VCaP (cell line): ENCODE data around the gene TMBIM6.
"Not testable (repeated sequence)": the region's sequence is repeated elsewhere in the genome, so short reads cannot be mapped to it uniquely, and the experiment has no call there.

Source experiments
- H3K27ac ChIP-seq: fragments of 450-650 bp; 2 replicates; pipeline ENCODE4 v1.5.1; 2017
- CTCF ChIP-seq: fragments of 450-650 bp; conservative IDR thresholded peaks from 2 replicates; pipeline ENCODE4 v1.5.1; 2017; ENCODE audit warnings: mild to moderate bottlenecking, moderate library complexity

TMBIM6 gene

DNA sequence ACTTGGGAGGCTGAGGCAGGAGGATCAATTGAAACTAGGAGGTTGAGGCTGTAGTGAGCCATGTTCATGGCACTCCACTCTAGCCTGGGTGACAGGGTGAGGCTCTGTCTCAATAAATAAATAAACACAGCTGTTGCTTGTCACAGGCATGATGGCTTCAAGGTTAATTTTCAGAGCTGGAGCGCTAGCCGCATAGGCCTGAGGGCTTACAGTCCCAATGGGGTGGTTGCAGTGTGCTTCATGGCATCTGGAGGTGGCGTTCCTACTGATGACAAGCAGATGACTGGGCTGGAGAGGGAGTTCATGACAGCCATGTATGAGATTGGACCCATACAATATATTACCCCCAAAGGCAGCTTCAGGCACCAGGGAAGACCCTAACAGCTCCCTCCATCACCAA is 32.5 kb upstream of the TMBIM6 start:
- TF ChIP-seq CTCF, result no peak
- no peak overlapping the region for H3K27ac ChIP-seq

DNA sequence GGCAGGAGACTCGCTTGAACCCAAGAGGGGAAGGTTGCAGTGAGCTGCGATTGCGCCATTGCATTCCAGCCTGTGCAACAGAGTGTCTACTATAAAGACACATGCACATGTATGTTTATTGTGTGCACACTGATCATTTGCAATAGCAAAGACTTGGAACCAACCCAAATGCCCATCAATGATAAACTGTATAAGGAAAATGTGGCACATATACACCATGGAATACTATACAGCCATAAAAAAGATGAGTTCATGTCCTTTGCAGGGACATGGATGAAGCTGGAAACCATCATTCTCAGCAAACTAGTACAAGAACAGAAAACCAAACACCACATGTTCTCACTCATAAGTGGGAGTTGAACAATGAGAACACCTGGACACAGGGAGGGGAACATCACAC is 27.4 kb upstream of the TMBIM6 start:
- not testable (repeated sequence) for H3K27ac ChIP-seq

DNA sequence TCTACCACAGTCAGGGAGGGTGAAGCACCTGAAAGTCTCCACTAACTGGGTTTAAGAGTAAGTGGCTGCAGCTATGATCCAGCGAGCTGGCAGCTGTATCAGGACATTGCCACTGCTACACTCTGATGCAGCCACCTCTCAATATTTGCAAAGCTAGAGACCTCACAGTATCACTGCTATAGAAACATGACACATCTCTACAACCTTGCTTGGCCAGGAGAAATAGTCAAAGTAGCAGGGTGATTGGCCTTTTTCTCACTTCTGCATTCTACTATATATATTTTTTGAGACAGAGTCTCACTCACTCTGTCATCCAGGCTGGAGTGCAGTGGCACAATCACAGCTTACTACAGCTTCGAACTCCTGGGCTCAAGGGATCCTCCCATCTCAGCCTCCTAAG is 24.8 kb upstream of the TMBIM6 start:
- TF ChIP-seq CTCF, result no peak
- no peak overlapping the region for H3K27ac ChIP-seq

GRCh38 chr12:49717800-49718199 is 23.6 kb upstream of the TMBIM6 start:
- not testable (repeated sequence) for H3K27ac ChIP-seq

- no peak overlapping the region for H3K27ac ChIP-seq
- TF ChIP-seq CTCF, result peak; percentile 30; the same call in 1 of the 2 replicates
Observed at GRCh38 chr12:49720214-49720613, 21.1 kb upstream of the TMBIM6 start.

DNA sequence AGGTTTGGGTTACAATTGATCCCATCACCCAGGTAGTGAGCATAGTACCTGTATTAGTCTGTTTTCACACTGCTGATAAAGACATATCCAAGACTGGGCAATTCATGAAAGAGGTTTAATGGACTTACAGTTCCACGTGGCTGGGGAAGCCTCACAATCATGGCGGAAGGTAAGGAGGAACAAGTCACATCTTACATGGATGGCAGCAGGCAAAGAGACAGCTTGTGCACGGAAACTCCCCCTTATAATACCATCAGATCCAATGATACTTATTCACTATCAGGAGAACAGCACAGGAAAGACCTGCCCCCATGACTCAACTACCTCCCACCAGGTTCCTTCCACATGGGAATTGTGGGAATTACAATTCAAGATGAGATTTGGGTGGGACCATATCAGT is 20.0 kb upstream of the TMBIM6 start:
- not testable (repeated sequence) for H3K27ac ChIP-seq

GRCh38 chr12:49728446-49728845 is 12.9 kb upstream of the TMBIM6 start:
- no peak for TF ChIP-seq CTCF
- no peak overlapping the region for H3K27ac ChIP-seq

- H3K27ac ChIP-seq, result no peak overlapping the region
- TF ChIP-seq CTCF, result no peak
Observed at GRCh38 chr12:49730050-49730449, 11.3 kb upstream of the TMBIM6 start.

- TF ChIP-seq CTCF, result no peak
- H3K27ac ChIP-seq, result no peak overlapping the region
Observed at GRCh38 chr12:49730568-49731101, 10.7 kb upstream of the TMBIM6 start.
